DOHH2 (cell line): ENCODE data around the gene EVC.

Experiments
- EZH2phosphoT487 ChIP-seq: fragments of 200-600 bp; sonication (generic); IDR thresholded peaks from 2 replicates; pipeline ENCODE4 v1.6.1; 2017; ENCODE audit warnings: borderline replicate concordance, mild to moderate bottlenecking, antibody characterized with exemption, low read length, moderate library complexity, mixed read lengths
- TF ChIP-seq, protein P1 (sequence below): fragments of 200-600 bp; sonication (generic); IDR thresholded peaks from one replicate; pipeline ENCODE4 v1.5.1; 2014; ENCODE audit warnings: antibody characterized with exemption, mild to moderate bottlenecking, low read depth, low read length; ENCODE audit not compliant: poor library complexity, severe bottlenecking

- TF ChIP-seq, protein P1, sequence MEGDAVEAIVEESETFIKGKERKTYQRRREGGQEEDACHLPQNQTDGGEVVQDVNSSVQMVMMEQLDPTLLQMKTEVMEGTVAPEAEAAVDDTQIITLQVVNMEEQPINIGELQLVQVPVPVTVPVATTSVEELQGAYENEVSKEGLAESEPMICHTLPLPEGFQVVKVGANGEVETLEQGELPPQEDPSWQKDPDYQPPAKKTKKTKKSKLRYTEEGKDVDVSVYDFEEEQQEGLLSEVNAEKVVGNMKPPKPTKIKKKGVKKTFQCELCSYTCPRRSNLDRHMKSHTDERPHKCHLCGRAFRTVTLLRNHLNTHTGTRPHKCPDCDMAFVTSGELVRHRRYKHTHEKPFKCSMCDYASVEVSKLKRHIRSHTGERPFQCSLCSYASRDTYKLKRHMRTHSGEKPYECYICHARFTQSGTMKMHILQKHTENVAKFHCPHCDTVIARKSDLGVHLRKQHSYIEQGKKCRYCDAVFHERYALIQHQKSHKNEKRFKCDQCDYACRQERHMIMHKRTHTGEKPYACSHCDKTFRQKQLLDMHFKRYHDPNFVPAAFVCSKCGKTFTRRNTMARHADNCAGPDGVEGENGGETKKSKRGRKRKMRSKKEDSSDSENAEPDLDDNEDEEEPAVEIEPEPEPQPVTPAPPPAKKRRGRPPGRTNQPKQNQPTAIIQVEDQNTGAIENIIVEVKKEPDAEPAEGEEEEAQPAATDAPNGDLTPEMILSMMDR, result no peak
- TF ChIP-seq EZH2phosphoT487, result no peak
Measured at GRCh38 chr4:5703831-5704230, 7.2 kb upstream of the EVC start.
